Measurements from ENCODE around the gene STIP1.
"Not testable (repeated sequence)": the region's sequence is repeated elsewhere in the genome, so short reads cannot be mapped to it uniquely, and the experiment has no call there.

STIP1 gene

DNA sequence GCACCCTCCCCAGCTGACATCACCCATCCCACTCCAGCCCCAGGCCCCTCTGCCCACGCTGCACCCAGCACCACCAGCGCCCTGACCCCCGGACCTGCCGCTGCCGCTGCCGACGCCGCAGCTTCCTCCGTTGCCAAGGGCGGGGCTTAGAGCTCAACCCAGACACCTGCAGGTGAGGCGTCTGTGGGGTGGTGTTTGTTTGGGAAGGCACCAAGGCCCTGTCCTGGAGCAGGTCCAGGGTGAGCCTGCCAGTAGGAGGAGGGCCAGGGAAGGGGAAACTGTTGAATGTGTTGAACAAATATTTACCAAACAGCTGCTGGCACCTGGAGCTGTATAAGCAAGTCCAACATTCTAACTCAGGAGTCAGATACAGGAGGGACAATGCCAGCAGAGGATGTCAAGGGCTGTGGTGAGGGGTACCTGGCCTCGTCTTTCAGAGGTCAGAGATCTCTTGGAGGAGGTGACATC lies 51.5 kb downstream of the STIP1 start:
- no peak for DNase-seq (ENCODE audit: low read depth in 2 of 2)

DNA sequence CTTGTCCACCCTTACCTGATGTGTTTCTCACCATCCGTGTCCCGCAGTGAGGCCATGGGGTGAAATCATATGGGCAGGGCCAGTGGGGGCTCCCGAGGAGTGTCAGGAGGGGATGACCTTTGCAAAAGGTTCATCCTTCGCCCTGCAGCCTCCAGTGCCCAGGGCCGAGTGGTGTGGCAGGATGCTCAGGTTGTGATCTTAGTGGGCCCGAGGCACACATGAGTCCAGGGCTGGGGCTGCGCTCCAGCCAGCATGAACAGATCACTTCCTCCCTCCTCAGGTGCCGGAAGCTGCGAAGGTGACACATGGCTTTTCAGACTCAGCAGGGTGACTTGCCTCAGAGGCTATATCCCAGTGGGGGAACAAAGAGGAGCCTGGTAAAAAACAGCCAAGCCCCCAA lies 52.1 kb downstream of the STIP1 start:
- DNase-seq (ENCODE audit: low read depth in 2 of 2), result no peak

- no peak for DNase-seq (ENCODE audit: low read depth in 2 of 2)
Measured at GRCh38 chr11:64238999-64239398, 53.0 kb downstream of the STIP1 start.

GRCh38 chr11:64239662-64240434 lies 53.9 kb downstream of the STIP1 start:
- no peak for DNase-seq (ENCODE audit: low read depth in 2 of 2)

DNA sequence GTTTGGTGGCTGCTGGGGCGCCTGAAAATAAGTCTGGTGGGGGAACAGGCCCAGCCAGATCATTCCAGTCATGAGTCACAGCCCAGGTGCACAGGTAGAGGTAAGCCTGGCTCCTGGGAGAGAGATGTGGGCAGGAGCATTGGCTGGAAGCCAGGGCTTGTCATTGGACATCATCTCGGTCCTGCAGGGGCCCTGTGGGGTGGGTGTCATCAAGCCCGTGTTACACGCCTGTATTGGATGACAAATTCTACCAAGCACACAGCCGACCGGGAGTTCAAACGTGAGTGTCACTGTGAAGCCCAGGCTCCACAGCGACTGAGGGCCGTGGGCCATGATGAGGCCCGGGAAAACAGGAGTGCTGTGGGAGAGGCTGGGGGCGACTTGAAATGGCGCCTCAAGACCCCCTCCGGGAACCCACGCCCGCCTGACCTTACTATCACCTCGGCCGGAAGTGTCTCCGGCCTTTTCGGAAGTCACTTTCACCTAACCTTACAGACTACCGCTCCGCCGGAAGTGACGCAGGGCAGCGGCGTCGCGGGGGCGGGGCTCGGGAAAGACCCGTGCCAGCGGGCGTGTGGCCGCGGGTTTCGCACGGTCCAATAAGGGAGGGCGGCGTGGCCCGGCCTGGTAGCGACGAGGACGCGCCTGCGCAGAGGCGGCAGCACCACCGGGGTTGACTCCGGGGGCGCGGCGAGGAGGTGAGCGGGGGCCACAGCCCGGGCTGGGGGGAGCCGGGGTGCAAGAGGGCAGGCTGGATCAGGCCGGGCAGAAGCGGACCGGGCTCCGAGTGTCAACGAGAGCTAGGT lies 54.7 kb downstream of the STIP1 start, which contains the start of gene FKBP2:
TSS of gene FKBP2 (plus strand) at position 661 of the 806 bp plus-strand sequence. CDS start 1,293 bp downstream, outside the sequence.
- DNase-seq (ENCODE audit: low read depth in 2 of 2), result peak; percentile 96 to 97

DNA sequence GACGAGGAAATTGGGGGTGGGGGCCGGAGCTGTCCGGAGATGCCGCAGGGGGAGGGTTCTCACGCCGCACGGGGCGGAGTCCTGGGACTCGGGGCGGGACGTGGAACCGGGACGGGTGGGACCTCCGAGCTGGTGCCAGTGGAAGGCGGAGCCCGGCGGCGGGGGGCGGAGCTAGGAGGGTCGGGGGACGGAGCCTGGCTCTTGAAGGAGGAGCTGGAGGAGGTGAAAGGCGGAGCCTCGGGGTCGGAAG lies 55.2 kb downstream of the STIP1 start:
- DNase-seq (ENCODE audit: low read depth in 2 of 2), result peak; percentile 100

GRCh38 chr11:64241491-64242374 lies 55.8 kb downstream of the STIP1 start:
- DNase-seq (ENCODE audit: low read depth in 2 of 2), result no peak

- no peak for DNase-seq (ENCODE audit: low read depth in 2 of 2)
Measured at GRCh38 chr11:64243236-64243854, 57.4 kb downstream of the STIP1 start.

GRCh38 chr11:64244107-64244506 lies 58.1 kb downstream of the STIP1 start:
- DNase-seq (ENCODE audit: low read depth in 2 of 2), result no peak

DNA sequence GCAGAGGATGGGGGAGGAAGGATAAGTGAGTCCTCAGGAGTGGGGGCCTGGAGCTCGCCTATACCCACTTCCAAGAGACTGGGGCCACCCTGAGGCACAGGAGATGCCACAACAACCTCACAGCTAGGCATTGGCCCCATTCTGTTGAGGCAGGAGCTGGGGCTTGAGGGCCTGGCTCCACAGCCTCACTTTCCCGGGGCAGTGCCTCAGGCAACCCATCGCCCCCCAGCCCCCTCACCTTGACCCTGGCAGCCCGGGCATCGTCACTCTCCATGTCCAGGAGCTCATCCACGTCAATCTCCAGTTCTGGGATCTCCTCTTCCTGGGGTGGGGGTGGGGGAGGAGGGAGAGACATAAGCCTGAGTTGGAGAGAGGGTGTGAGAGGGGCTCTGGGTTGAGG lies 59.0 kb downstream of the STIP1 start:
- no peak for DNase-seq (ENCODE audit: low read depth in 2 of 2)

- no peak for DNase-seq (ENCODE audit: low read depth in 2 of 2)
Measured at GRCh38 chr11:64245401-64245796, 59.4 kb downstream of the STIP1 start.

GRCh38 chr11:64245797-64246620 lies 60.0 kb downstream of the STIP1 start:
- peak; percentile 68 to 73 for DNase-seq (ENCODE audit: low read depth in 2 of 2)

DNA sequence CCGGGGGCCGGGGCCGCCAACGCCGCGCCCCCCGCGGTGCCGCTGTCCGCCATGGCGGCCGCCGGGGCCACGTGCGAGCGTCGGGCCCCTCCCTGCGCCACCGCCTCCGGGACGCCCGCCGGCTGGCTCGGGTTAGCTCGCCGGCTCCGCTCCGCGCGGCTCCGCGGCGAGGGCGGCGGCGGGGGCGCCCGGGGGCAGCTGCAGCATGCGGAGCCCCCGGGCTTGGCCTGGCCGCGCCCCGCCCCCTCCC lies 60.6 kb downstream of the STIP1 start:
- DNase-seq (ENCODE audit: low read depth in 2 of 2), result not testable (repeated sequence)

GRCh38 chr11:64246871-64247728 lies 61.1 kb downstream of the STIP1 start, which contains the start of gene PPP1R14B:
TSS of gene PPP1R14B (minus strand) at chr11:64246943. CDS start at chr11:64246673, 270 bp downstream.
- peak; percentile 64 to 83 for DNase-seq (ENCODE audit: low read depth in 2 of 2)

DNA sequence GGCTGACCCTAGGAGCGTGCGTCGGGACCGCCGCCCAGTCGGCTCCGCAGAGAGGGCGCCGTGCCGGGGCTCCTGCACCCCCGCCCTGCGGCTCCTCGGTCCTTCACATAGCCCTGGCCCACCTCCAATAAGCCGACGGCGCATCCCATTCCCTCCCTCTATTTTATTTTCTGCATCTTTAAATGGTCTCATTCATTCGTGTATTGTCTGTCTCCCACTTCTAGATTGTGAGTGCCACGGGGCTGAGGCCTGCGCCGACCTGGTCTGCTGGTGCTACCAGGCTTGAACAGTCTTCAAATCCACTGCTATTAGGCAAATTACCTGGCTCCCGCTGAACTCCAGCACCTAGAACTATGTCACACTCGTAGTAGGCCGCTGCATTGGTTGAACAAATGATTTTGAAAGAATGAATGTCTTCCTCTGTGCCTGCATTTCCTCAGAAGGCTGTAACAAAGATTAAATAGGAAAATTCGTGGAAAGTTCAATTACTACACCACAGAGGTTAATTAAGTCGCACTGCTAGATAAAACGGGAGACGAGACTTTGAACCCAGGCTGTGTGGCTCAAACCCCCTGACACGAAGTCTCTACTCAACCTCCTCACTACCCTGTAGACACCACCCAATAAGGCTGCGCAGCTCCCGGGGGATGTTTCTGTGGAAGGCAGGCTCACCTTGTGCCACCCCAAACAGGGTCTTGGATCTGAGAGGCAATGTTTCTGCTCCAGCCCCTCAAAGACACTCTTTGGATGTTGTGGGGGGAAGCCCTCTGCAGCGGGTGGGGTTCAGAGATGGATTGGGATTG lies 62.0 kb downstream of the STIP1 start:
- DNase-seq (ENCODE audit: low read depth in 2 of 2), result no peak

DNA sequence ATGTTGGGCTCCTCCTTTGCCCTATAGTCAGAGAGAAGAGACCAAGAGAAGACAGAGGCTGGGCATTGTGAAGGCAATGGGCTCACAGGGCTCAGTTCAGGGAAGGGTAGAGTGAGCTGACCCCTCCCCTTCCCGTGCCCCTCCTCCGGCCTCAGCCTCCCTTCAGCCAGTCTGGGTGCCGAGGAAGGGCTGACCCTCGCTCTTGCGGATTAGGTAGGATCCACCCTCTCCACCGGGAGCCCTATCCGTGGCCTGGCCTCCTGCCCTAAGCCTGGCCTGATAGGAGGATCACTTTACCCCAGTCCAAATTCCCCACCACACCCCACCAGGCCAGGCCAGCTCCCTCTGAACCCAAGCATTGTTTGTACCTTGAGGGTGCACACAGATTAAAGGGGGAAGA lies 62.6 kb downstream of the STIP1 start:
- DNase-seq (ENCODE audit: low read depth in 2 of 2), result no peak

- no peak for DNase-seq (ENCODE audit: low read depth in 2 of 2)
Measured at GRCh38 chr11:64249038-64249437, 63.1 kb downstream of the STIP1 start.

GRCh38 chr11:64249563-64250414 lies 63.8 kb downstream of the STIP1 start:
- DNase-seq (ENCODE audit: low read depth in 2 of 2), result no peak

All from stimulated activated CD4-positive, alpha-beta T cell treated with anti-CD3 and anti-CD28 coated beads, Interleukin-12 subunit alpha, Interleukin-12 subunit beta, amount 100 ng/mL, for 24 hours (primary cell).